HCT116 (cell line): ENCODE data around the gene PTS. TPM values are rescaled to one million over a fixed set of nuclear protein-coding genes. Genes with fewer than 3 reads are reported as not detected.

Source experiments
- ATAC-seq: fragments of 200-7000 bp; cut with Tn5 transposase; 2 replicates; pipeline ENCODE4 v1.9.1; 2020; ENCODE audit warnings: mild to moderate bottlenecking, moderate library complexity
- BruUV-seq: library from RNA; stranded (reverse); fragments of 400-500 nt; replicated peaks from 2 replicates; lab custom pipeline; 2021; lab: Mats Ljungman, UMichigan
- CTCF ChIA-PET: fragments of 300-600 bp; sonication (Branson Sonifier 250); formaldehyde crosslinking; loops from one replicate; lab custom pipeline; 2021; ENCODE audit warnings: antibody characterized with exemption; lab: Charles Lee
- POLR2A ChIA-PET: fragments of 300-600, 350-600 bp; sonication (Branson Sonifier 250); formaldehyde crosslinking; loops from one replicate; lab custom pipeline; 2021; ENCODE audit warnings: antibody characterized with exemption; lab: Charles Lee
- RAD21 ChIA-PET, 2 experiments: fragments of 300-600 bp; sonication (Branson Sonifier 250); formaldehyde crosslinking; loops; one replicate each; lab custom pipeline; 2023; ENCODE audit warnings: low total read pairs in 2 of 2; ENCODE audit not compliant: uncharacterized antibody in 2 of 2, unreplicated experiment in 2 of 2, low non-redundant PET in 1 of 2; lab: Charles Lee
- DNase-seq: peaks from one replicate; pipeline ENCODE4 v3.0.0-alpha.2; 2010; ENCODE audit warnings: low read depth, low spot score
- H2AFZ ChIP-seq: fragments of 200-600 bp; shearing (Covaris generic), sonication (generic); 2 replicates; pipeline ENCODE4 v1.6.1; 2017; ENCODE audit warnings: low read depth, mixed run types, mixed read lengths, antibody characterized with exemption, low read length; ENCODE audit not compliant: poor library complexity, severe bottlenecking
- H3K27ac ChIP-seq: 2 replicates; pipeline ENCODE4 v1.5.1; 2012; ENCODE audit warnings: low read depth, low read length
- H3K27me3 ChIP-seq: fragments of 200-600 bp; sonication (generic); 2 replicates; pipeline ENCODE4 v1.6.1; 2016; ENCODE audit warnings: mixed run types, low read length, mixed read lengths; ENCODE audit not compliant: insufficient read depth
- H3K36me3 ChIP-seq, 2 experiments: fragments of 200-500 bp in 1 of 2; fragments of 200-600 bp in 1 of 2; sonication (Bioruptor generic) in 1 of 2; sonication (generic) in 1 of 2; 2 replicates each; pipeline versions ENCODE4 v1.5.1 to v1.6.1; 2014 to 2016; ENCODE audit warnings: low read length in 2 of 2, inconsistent platforms in 1 of 2, mixed read lengths in 1 of 2, mixed run types in 1 of 2; ENCODE audit not compliant: insufficient read depth in 2 of 2, control insufficient read depth in 1 of 2
- H3K4me1 ChIP-seq, 2 experiments: fragments of 200-600 bp in 1 of 2; sonication (generic) in 1 of 2; 2 replicates each; pipeline versions ENCODE4 v1.5.1 to v1.6.1; 2012 to 2017; ENCODE audit warnings: low read length in 2 of 2, inconsistent platforms in 1 of 2, mild to moderate bottlenecking in 1 of 2, mixed read lengths in 1 of 2, mixed run types in 1 of 2, moderate library complexity in 1 of 2; ENCODE audit not compliant: insufficient read depth in 2 of 2, control insufficient read depth in 1 of 2
- H3K4me2 ChIP-seq: fragments of 200-600 bp; sonication (generic); 2 replicates; pipeline ENCODE4 v1.6.1; 2017; ENCODE audit warnings: mixed run types, low read length, mixed read lengths
- H3K4me3 ChIP-seq, 2 experiments: fragments of 200-600 bp in 1 of 2; sonication (generic) in 1 of 2; replicated peaks in 1 of 2; 2 replicates each; pipeline ENCODE4 v1.5.1; 2011 to 2016; ENCODE audit warnings: low read length in 2 of 2, control low read depth in 1 of 2, low read depth in 1 of 2, mild to moderate bottlenecking in 1 of 2, mixed read lengths in 1 of 2, mixed run types in 1 of 2
- H3K79me2 ChIP-seq: fragments of 200-600 bp; sonication (generic); 2 replicates; pipeline ENCODE4 v1.6.1; 2017; ENCODE audit warnings: mild to moderate bottlenecking, mixed run types, low read length, moderate library complexity, mixed read lengths; ENCODE audit not compliant: insufficient read depth
- H3K9ac ChIP-seq: fragments of 200-600 bp; sonication (generic); 2 replicates; pipeline ENCODE4 v1.6.1; 2016; ENCODE audit warnings: low read length, mixed read lengths
- H3K9me2 ChIP-seq: fragments of 200-600 bp; sonication (generic), shearing (Covaris generic); 2 replicates; pipeline ENCODE4 v1.6.1; 2017; ENCODE audit warnings: mixed run types, mild to moderate bottlenecking, moderate library complexity; ENCODE audit not compliant: insufficient read depth
- H3K9me3 ChIP-seq, 2 experiments: fragments of 200-500 bp in 1 of 2; fragments of 200-600 bp in 1 of 2; sonication (Bioruptor generic) in 1 of 2; sonication (generic) in 1 of 2; 2 replicates each; pipeline ENCODE4 v1.6.1; 2014 to 2017; ENCODE audit warnings: low read length in 2 of 2, mixed read lengths in 2 of 2, inconsistent platforms in 1 of 2, low read depth in 1 of 2, mild to moderate bottlenecking in 1 of 2, mixed run types in 1 of 2, moderate library complexity in 1 of 2; ENCODE audit not compliant: control insufficient read depth in 1 of 2, insufficient read depth in 1 of 2
- H4K20me1 ChIP-seq: fragments of 200-600 bp; sonication (generic), shearing (Covaris generic); 2 replicates; pipeline ENCODE4 v1.6.1; 2017; ENCODE audit warnings: mixed run types, mild to moderate bottlenecking, moderate library complexity; ENCODE audit not compliant: insufficient read depth
- CBX3 ChIP-seq: IDR thresholded peaks from 2 replicates; pipeline ENCODE4 v1.6.1; 2012; ENCODE audit warnings: low read depth
- CEBPB ChIP-seq: IDR thresholded peaks from 2 replicates; pipeline ENCODE4 v1.6.1; 2012; ENCODE audit warnings: low read depth
- EGR1 ChIP-seq: IDR thresholded peaks from 2 replicates; pipeline ENCODE4 v1.6.1; 2012; ENCODE audit warnings: low read depth
- EZH2 ChIP-seq: fragments of 200-600 bp; sonication (generic); IDR thresholded peaks from 2 replicates; pipeline ENCODE4 v1.6.1; 2017; ENCODE audit warnings: antibody characterized with exemption, mixed run types
- FOSL1 ChIP-seq: IDR thresholded peaks from 2 replicates; pipeline ENCODE4 v1.6.1; 2012; ENCODE audit warnings: low read depth
- JUND ChIP-seq: IDR thresholded peaks from 2 replicates; pipeline ENCODE4 v1.6.1; 2012
- POLR2A ChIP-seq: IDR thresholded peaks from 2 replicates; pipeline ENCODE4 v1.7.0; 2011; ENCODE audit warnings: borderline replicate concordance; ENCODE audit not compliant: insufficient read depth, insufficient read length; ENCODE audit errors: extremely low read depth
- POLR2AphosphoS5 ChIP-seq: IDR thresholded peaks from 2 replicates; pipeline ENCODE4 v1.6.1; 2011; ENCODE audit warnings: mild to moderate bottlenecking, low read depth, low read length, moderate library complexity
- RAD21 ChIP-seq: IDR thresholded peaks from 2 replicates; pipeline ENCODE4 v1.6.1; 2012; ENCODE audit warnings: low read depth, mild to moderate bottlenecking
- SRF ChIP-seq: IDR thresholded peaks from 2 replicates; pipeline ENCODE4 v1.6.1; 2012; ENCODE audit warnings: low read depth
- TCF7L2 ChIP-seq: IDR thresholded peaks from 2 replicates; pipeline ENCODE4 v1.7.0; 2011; ENCODE audit warnings: borderline replicate concordance, inconsistent platforms; ENCODE audit not compliant: insufficient read depth, insufficient read length; ENCODE audit errors: extremely low read depth
- YY1 ChIP-seq: IDR thresholded peaks from 2 replicates; pipeline ENCODE4 v1.6.1; 2011; ENCODE audit warnings: low read length, low read depth, moderate library complexity, mild to moderate bottlenecking; ENCODE audit not compliant: insufficient replicate concordance; ENCODE audit errors: extremely low read depth
- ZFX ChIP-seq: fragments of 450-650 bp; IDR thresholded peaks from 2 replicates; pipeline ENCODE4 v1.6.1; 2017
- ZNF274 ChIP-seq: fragments of 200-500 bp; sonication (Bioruptor generic); IDR thresholded peaks from 2 replicates; pipeline ENCODE4 v1.6.1; 2014; ENCODE audit warnings: mild to moderate bottlenecking, low read depth, low read length, inconsistent platforms
- intact Hi-C: fragments of 100-400 bp; cut with micrococcal nuclease; formaldehyde crosslinking; loops from 2 replicates; pipeline ENCODE4 v1.10.0; 2022
- total RNA-seq: library from RNA; stranded (reverse); gene quantifications from one replicate; pipeline ENCODE4 v1.2.1, GENCODE V29; 2021; ENCODE audit not compliant: unreplicated experiment
- TF ChIP-seq, protein P1 (sequence below): IDR thresholded peaks from 2 replicates; pipeline ENCODE4 v1.6.1; 2012
- TF ChIP-seq, protein P2 (sequence below): IDR thresholded peaks from 2 replicates; pipeline ENCODE4 v1.6.1; 2011; ENCODE audit warnings: mild to moderate bottlenecking, low read length, moderate library complexity; ENCODE audit not compliant: insufficient replicate concordance; ENCODE audit errors: extremely low read depth
- TF ChIP-seq, protein P3 (sequence below), 3 experiments: fragments of 200-600 bp in 1 of 3; sonication (generic) in 1 of 3; IDR thresholded peaks in 2 of 3; conservative IDR thresholded peaks in 1 of 3; 2 replicates each; pipeline ENCODE4 v1.5.1; 2012 to 2017; ENCODE audit warnings: low read depth in 2 of 3, low read length in 2 of 3, antibody characterized with exemption in 1 of 3, borderline replicate concordance in 1 of 3, control low read depth in 1 of 3, mild to moderate bottlenecking in 1 of 3, mixed read lengths in 1 of 3, mixed run types in 1 of 3, moderate library complexity in 1 of 3; ENCODE audit not compliant: insufficient read depth in 1 of 3
- TF ChIP-seq, protein P4 (sequence below): IDR thresholded peaks from 2 replicates; pipeline ENCODE4 v1.6.1; 2012; ENCODE audit warnings: low read depth
- TF ChIP-seq, protein P5 (sequence below): IDR thresholded peaks from 2 replicates; pipeline ENCODE4 v1.6.1; 2012

Gene PTS
- total RNA-seq, 1 experiment from 2014 or later = 45.7 TPM

DNA sequence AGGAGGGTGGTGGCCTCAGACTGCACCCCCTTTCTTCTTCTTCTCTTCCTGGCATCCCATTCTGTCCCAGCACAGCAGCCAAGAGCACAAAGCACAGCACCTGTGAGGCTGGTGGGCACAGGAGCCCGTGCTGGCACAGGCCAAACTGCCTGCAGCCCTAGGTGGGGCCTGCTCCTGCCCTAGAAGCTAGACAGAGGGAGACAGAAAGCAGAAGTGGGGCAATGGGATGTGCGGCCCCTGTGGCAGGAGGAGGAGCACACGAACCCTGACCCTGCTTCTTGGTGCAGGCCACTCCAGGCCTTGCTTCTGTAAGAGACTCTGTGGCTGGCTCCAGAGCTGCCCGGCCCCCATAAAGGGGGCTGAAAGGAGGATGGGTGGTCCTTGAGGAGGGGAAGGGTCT, 3.9 kb upstream of the PTS start:
- Histone ChIP-seq H3K4me3 (no peak overlapping the region), H3K9ac (no peak overlapping the region), H4K20me1 (no peaks in the 10 kb centered on the region), H2AFZ (no peak overlapping the region), H3K36me3 (no peaks in the 10 kb centered on the region), H3K4me1 (peaks cover 1 to 4% of the 10 kb centered on the region in 2 experiments), H3K9me3 (no peaks in the 10 kb centered on the region), H3K27me3 (no peaks in the 10 kb centered on the region), H3K79me2 (peaks cover 8% of the 10 kb centered on the region), H3K27ac (no peak overlapping the region), H3K4me2 (no peak overlapping the region), H3K9me2 (no peaks in the 10 kb centered on the region)
- no peak for ATAC-seq
- ChIA-PET POLR2A (no interaction called here), RAD21 (no interaction called here), CTCF (interaction anchor here (1.6 kb wide), 1 partner anchor 58 kb away, joined by 7 read pairs; no protein-coding TSS in a partner anchor)
- intact Hi-C loops = no loop called here
- no peak for DNase-seq
- TF ChIP-seq, protein P1, sequence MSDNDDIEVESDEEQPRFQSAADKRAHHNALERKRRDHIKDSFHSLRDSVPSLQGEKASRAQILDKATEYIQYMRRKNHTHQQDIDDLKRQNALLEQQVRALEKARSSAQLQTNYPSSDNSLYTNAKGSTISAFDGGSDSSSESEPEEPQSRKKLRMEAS = no peak
- TF ChIP-seq EZH2 (no peak), ZNF274 (no peak), YY1 (no peak), SRF (no peak), EGR1 (no peak), CEBPB (no peak), POLR2AphosphoS5 (no peak), POLR2A (no peak), FOSL1 (no peak), TCF7L2 (no peak), CBX3 (no peak), ZFX (no peak), JUND (no peak), RAD21 (no peak)
- TF ChIP-seq, protein P2, sequence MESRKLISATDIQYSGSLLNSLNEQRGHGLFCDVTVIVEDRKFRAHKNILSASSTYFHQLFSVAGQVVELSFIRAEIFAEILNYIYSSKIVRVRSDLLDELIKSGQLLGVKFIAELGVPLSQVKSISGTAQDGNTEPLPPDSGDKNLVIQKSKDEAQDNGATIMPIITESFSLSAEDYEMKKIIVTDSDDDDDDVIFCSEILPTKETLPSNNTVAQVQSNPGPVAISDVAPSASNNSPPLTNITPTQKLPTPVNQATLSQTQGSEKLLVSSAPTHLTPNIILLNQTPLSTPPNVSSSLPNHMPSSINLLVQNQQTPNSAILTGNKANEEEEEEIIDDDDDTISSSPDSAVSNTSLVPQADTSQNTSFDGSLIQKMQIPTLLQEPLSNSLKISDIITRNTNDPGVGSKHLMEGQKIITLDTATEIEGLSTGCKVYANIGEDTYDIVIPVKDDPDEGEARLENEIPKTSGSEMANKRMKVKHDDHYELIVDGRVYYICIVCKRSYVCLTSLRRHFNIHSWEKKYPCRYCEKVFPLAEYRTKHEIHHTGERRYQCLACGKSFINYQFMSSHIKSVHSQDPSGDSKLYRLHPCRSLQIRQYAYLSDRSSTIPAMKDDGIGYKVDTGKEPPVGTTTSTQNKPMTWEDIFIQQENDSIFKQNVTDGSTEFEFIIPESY = no peak
- TF ChIP-seq, protein P3, sequence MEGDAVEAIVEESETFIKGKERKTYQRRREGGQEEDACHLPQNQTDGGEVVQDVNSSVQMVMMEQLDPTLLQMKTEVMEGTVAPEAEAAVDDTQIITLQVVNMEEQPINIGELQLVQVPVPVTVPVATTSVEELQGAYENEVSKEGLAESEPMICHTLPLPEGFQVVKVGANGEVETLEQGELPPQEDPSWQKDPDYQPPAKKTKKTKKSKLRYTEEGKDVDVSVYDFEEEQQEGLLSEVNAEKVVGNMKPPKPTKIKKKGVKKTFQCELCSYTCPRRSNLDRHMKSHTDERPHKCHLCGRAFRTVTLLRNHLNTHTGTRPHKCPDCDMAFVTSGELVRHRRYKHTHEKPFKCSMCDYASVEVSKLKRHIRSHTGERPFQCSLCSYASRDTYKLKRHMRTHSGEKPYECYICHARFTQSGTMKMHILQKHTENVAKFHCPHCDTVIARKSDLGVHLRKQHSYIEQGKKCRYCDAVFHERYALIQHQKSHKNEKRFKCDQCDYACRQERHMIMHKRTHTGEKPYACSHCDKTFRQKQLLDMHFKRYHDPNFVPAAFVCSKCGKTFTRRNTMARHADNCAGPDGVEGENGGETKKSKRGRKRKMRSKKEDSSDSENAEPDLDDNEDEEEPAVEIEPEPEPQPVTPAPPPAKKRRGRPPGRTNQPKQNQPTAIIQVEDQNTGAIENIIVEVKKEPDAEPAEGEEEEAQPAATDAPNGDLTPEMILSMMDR (IDR thresholded peaks at IDR 0.05 in 2 of 3, conservative IDR thresholded peaks at IDR 0.05 in 1 of 3; ENCODE audit: borderline replicate concordance in 1 of 3, insufficient read depth in 1 of 3, low read depth in 2 of 3, low read length in 2 of 3) = no peak
- TF ChIP-seq, protein P4, sequence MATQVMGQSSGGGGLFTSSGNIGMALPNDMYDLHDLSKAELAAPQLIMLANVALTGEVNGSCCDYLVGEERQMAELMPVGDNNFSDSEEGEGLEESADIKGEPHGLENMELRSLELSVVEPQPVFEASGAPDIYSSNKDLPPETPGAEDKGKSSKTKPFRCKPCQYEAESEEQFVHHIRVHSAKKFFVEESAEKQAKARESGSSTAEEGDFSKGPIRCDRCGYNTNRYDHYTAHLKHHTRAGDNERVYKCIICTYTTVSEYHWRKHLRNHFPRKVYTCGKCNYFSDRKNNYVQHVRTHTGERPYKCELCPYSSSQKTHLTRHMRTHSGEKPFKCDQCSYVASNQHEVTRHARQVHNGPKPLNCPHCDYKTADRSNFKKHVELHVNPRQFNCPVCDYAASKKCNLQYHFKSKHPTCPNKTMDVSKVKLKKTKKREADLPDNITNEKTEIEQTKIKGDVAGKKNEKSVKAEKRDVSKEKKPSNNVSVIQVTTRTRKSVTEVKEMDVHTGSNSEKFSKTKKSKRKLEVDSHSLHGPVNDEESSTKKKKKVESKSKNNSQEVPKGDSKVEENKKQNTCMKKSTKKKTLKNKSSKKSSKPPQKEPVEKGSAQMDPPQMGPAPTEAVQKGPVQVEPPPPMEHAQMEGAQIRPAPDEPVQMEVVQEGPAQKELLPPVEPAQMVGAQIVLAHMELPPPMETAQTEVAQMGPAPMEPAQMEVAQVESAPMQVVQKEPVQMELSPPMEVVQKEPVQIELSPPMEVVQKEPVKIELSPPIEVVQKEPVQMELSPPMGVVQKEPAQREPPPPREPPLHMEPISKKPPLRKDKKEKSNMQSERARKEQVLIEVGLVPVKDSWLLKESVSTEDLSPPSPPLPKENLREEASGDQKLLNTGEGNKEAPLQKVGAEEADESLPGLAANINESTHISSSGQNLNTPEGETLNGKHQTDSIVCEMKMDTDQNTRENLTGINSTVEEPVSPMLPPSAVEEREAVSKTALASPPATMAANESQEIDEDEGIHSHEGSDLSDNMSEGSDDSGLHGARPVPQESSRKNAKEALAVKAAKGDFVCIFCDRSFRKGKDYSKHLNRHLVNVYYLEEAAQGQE = no peak
- TF ChIP-seq, protein P5, sequence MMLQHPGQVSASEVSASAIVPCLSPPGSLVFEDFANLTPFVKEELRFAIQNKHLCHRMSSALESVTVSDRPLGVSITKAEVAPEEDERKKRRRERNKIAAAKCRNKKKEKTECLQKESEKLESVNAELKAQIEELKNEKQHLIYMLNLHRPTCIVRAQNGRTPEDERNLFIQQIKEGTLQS = no peak
- no TSS peak for BruUV-seq
